B cell (primary cell): ENCODE measurements around the gene PIWIL1. TPM values are rescaled to one million over a fixed set of nuclear protein-coding genes. Genes with fewer than 3 reads are reported as not detected.

Source experiments
- ATAC-seq: fragments of 200-7000 bp; cut with Tn5 transposase; one replicate; pipeline ENCODE4 v1.10.0; 2021; ENCODE audit warnings: low read depth, mild to moderate bottlenecking, moderate number of reproducible peaks, moderate library complexity
- CTCF ChIA-PET: fragments of 350-600 bp; sonication (Branson Sonifier 250); formaldehyde crosslinking; loops from one replicate; lab custom pipeline; 2021; ENCODE audit warnings: antibody characterized with exemption, inconsistent platforms; lab: Charles Lee
- POLR2A ChIA-PET: fragments of 350-600 bp; sonication (Branson Sonifier 250); formaldehyde crosslinking; loops from one replicate; lab custom pipeline; 2021; ENCODE audit warnings: antibody characterized with exemption; lab: Charles Lee
- DNase-seq: peaks from one replicate; pipeline ENCODE4 v3.0.0; 2013
- H2AFZ ChIP-seq: 2 replicates; pipeline ENCODE4 v1.6.1; 2012; ENCODE audit warnings: mild to moderate bottlenecking, low read depth, low read length; ENCODE audit not compliant: insufficient read depth, poor library complexity, severe bottlenecking
- H3K27ac ChIP-seq, 2 donors: 1 replicate in 1 of 2; 2 replicates in 1 of 2; pipeline ENCODE4 v1.5.1; 2012 to 2013; ENCODE audit warnings: low read length in 2 of 2, mild to moderate bottlenecking in 2 of 2, moderate library complexity in 1 of 2
- H3K27me3 ChIP-seq, 4 experiments: fragments of 200-600 bp in 1 of 4; sonication (generic) in 1 of 4; replicated peaks in 1 of 4; 1 replicate in 2 of 4; 2 replicates in 2 of 4; pipeline versions ENCODE4 v1.6.1 to v1.7.0; 2013 to 2016; ENCODE audit warnings: low read length in 3 of 4, mild to moderate bottlenecking in 2 of 4, mixed read lengths in 1 of 4, moderate library complexity in 1 of 4; ENCODE audit not compliant: insufficient read depth in 4 of 4, control insufficient read depth in 3 of 4; ENCODE audit errors: control extremely low read depth in 1 of 4
- H3K36me3 ChIP-seq, 2 experiments: replicated peaks in 1 of 2; 1 replicate in 1 of 2; 2 replicates in 1 of 2; pipeline versions ENCODE4 v1.6.1 to v1.7.1; 2013; ENCODE audit warnings: low read length in 1 of 2; ENCODE audit not compliant: insufficient read depth in 2 of 2, control insufficient read depth in 1 of 2; ENCODE audit errors: control extremely low read depth in 1 of 2, extremely low read depth in 1 of 2
- H3K4me1 ChIP-seq, 2 donors: fragments of 200-600 bp in 1 of 2; sonication (generic) in 1 of 2; 1 replicate in 1 of 2; 2 replicates in 1 of 2; pipeline versions ENCODE4 v1.5.1 to v1.6.1; 2013 to 2017; ENCODE audit warnings: low read length in 2 of 2; ENCODE audit not compliant: control insufficient read depth in 2 of 2, insufficient read depth in 2 of 2
- H3K4me2 ChIP-seq: replicated peaks from 2 replicates; pipeline ENCODE3; 2012; ENCODE audit warnings: mild to moderate bottlenecking, low read depth, low read length; ENCODE audit not compliant: poor library complexity, severe bottlenecking
- H3K4me3 ChIP-seq, 5 experiments: fragments of 200-600 bp in 1 of 5; sonication (generic) in 1 of 5; 1 replicate in 3 of 5; 2 replicates in 2 of 5; pipeline versions ENCODE4 v1.5.1 to v1.7.0; 2011 to 2016; ENCODE audit warnings: low read length in 4 of 5, mild to moderate bottlenecking in 4 of 5, low read depth in 2 of 5, control low read depth in 1 of 5, moderate library complexity in 1 of 5; ENCODE audit not compliant: insufficient read depth in 1 of 5; ENCODE audit errors: control extremely low read depth in 1 of 5, extremely low read depth in 1 of 5
- H3K79me2 ChIP-seq: fragments of 200-600 bp; sonication (generic); one replicate; pipeline ENCODE4 v1.6.0; 2016; ENCODE audit warnings: low read length; ENCODE audit not compliant: control insufficient read depth, insufficient read depth
- H3K9ac ChIP-seq: fragments of 200-600 bp; sonication (generic); 2 replicates; pipeline ENCODE4 v1.6.1; 2017; ENCODE audit warnings: mild to moderate bottlenecking, low read length, moderate library complexity
- H3K9me3 ChIP-seq, 3 donors: one replicate each; pipeline versions ENCODE4 v1.6.1 to v1.7.1; 2013; ENCODE audit warnings: low read length in 2 of 3; ENCODE audit not compliant: control insufficient read depth in 2 of 3, insufficient read depth in 1 of 3; ENCODE audit errors: control extremely low read depth in 1 of 3
- H4K20me1 ChIP-seq: 2 replicates; pipeline ENCODE4 v1.6.0; 2012; ENCODE audit warnings: mild to moderate bottlenecking, low read length; ENCODE audit not compliant: insufficient read depth, control insufficient read depth, poor library complexity, severe bottlenecking
- H3K27ac Mint-ChIP-seq: one replicate; pipeline ENCODE4 v1.8.0; 2021; ENCODE audit warnings: mixed read lengths
- H3K27me3 Mint-ChIP-seq: one replicate; pipeline ENCODE4 v1.8.0; 2021; ENCODE audit warnings: mixed read lengths
- H3K4me1 Mint-ChIP-seq: one replicate; pipeline ENCODE4 v1.8.0; 2021; ENCODE audit warnings: mixed read lengths
- H3K4me3 Mint-ChIP-seq: one replicate; pipeline ENCODE4 v1.8.0; 2021; ENCODE audit warnings: mixed read lengths
- H3K9me3 Mint-ChIP-seq: one replicate; pipeline ENCODE4 v1.8.0; 2022; ENCODE audit warnings: mixed read lengths; ENCODE audit not compliant: insufficient read depth
- EZH2 ChIP-seq: IDR thresholded peaks from 2 replicates; pipeline ENCODE4 v1.6.1; 2012; ENCODE audit warnings: borderline replicate concordance, low read depth, mild to moderate bottlenecking, moderate library complexity, low read length; ENCODE audit not compliant: insufficient read depth, poor library complexity, severe bottlenecking
- WGBS: methylation state at CpG from one replicate; pipeline ENCODE4 v1.1.5; 2013; ENCODE audit warnings: missing lambda C conversion rate; ENCODE audit not compliant: insufficient coverage; 5-methylcytosine and 5-hydroxymethylcytosine counted together
- intact Hi-C: fragments of 100-400 bp; cut with micrococcal nuclease; formaldehyde crosslinking; loops from one replicate; pipeline ENCODE4 v1.10.0; 2022
- polyA minus RNA-seq: library from RNA; depleted of rRNA, polyadenylated mRNA; stranded (reverse); fragments of >200 nt; gene quantifications from 2 replicates; pipeline ENCODE4 v1.2.3, GENCODE V29; 2012
- polyA plus RNA-seq: library from polyadenylated mRNA; depleted of rRNA; stranded (reverse); fragments of >200 nt; gene quantifications from 2 replicates; pipeline ENCODE4 v1.2.3, GENCODE V29; 2012
- total RNA-seq, 2 donors: library from RNA; stranded (reverse); fragments of 120-200 nt in 1 of 2; gene quantifications; 1 replicate in 1 of 2; 2 replicates in 1 of 2; pipeline versions ENCODE4 v1.2.3 to v1.2.4, GENCODE V29; 2013 to 2022
- TF ChIP-seq, protein P1 (sequence below): fragments of 200-600 bp; IDR thresholded peaks from one replicate; pipeline ENCODE4 v1.8.0; 2022; ENCODE audit warnings: antibody characterized with exemption, mild to moderate bottlenecking

Gene PIWIL1
- total RNA-seq (not detected in 2 replicates), polyA plus RNA-seq (not detected in 2 replicates), polyA minus RNA-seq (not detected in 2 replicates)
- not detected for total RNA-seq (2013)

DNA sequence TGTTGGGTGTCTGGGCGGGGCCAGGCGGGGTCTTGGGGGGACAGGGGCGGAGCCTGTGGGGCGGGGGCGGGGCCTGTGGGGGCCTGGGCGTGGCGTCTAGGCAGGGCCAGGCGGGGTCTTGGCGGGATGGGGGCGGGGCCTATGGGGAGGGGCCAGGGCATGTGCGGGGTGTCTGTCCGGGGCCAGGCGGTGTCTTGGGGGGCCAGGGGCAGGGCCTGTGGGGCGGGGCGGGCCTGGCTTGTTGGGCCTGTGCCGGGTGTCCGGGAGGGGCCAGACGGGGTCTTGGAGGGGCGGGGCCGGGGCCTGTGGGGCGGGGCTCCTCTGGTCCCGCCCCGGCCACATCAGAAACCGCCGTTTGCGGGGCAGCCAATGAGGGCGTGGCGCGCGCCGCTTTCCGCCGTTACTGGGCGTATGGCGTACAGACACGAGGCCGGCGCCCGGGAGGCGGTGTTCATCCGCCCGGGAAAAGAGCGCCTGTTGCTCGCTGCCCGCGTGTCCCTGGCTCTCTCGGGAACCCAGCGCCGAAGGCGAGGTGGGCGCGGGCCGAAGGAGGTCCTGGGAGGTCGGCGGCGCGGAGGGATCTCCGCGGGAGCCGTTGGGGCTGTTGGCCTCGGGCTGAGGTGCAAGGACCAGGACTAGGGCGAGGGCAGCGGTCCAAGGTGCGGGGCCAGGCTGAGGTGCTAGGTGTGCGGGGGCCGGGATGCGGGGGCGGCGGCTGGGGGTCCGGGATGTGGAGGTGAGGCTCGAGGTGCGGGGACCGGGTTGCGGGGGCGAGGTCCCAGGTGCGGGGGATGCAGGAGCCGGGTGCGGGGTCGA, at the start of gene PIWIL1:
Gene PIWIL1 (plus strand): TSS at position 400 of the 816 bp plus-strand sequence. CDS start 4,705 bp downstream, outside the sequence.
- no peak within 1 kb of the TSS for H3K27ac ChIP-seq
- CTCF ChIA-PET = no interaction called here

DNA sequence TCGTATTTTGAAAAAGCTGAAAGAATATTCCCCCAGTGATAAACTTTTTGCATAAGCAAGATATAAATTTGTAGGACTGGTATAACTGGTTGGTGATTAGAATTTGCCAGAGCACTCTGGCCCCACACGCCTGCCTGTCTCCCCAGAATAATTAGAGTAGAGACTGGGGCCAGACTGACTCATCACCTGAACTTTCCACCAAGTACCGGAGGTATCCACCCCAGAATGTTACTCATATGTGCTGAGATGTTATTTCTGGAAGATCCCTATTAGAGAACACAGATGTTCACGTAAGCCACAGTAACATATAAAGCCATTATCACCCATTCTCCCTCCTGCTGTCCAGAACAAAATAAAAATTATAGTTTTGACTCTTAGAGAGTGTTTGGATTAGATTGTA, 49.5 kb upstream of the PIWIL1 start:
- no peaks in the 10 kb centered on the region for H3K79me2 ChIP-seq
- POLR2A ChIA-PET = no interaction called here

More for the DNA sequence above, at the start of gene PIWIL1:
- no peak for DNase-seq
- Mint-ChIP-seq H3K27me3 (peaks cover 15% of the 10 kb centered on the region), H3K4me3 (no peak within 1 kb of the TSS), H3K4me1 (no peaks in the 10 kb centered on the region), H3K9me3 (no peaks in the 10 kb centered on the region), H3K27ac (no peak within 1 kb of the TSS)
- TF ChIP-seq, protein P1, sequence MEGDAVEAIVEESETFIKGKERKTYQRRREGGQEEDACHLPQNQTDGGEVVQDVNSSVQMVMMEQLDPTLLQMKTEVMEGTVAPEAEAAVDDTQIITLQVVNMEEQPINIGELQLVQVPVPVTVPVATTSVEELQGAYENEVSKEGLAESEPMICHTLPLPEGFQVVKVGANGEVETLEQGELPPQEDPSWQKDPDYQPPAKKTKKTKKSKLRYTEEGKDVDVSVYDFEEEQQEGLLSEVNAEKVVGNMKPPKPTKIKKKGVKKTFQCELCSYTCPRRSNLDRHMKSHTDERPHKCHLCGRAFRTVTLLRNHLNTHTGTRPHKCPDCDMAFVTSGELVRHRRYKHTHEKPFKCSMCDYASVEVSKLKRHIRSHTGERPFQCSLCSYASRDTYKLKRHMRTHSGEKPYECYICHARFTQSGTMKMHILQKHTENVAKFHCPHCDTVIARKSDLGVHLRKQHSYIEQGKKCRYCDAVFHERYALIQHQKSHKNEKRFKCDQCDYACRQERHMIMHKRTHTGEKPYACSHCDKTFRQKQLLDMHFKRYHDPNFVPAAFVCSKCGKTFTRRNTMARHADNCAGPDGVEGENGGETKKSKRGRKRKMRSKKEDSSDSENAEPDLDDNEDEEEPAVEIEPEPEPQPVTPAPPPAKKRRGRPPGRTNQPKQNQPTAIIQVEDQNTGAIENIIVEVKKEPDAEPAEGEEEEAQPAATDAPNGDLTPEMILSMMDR = no peak
- no peak for TF ChIP-seq EZH2
- POLR2A ChIA-PET = no interaction called here
- ATAC-seq = no peak
- no peaks in the 10 kb centered on the region for H3K4me1 ChIP-seq
- no peak within 1 kb of the TSS for H3K4me3 ChIP-seq
- 70% methylated on average over 57 of the region's 79 CpGs for WGBS
- no peak within 1 kb of the TSS for H3K9ac ChIP-seq
- H3K4me2 ChIP-seq = no peak within 1 kb of the TSS
- H3K27me3 ChIP-seq = peaks cover 0 to 9% (median 0%) of the 10 kb centered on the region in 4 experiments
- H3K36me3 ChIP-seq = no peaks in the 10 kb centered on the region
- H3K79me2 ChIP-seq = no peaks in the 10 kb centered on the region
- H3K9me3 ChIP-seq = peaks cover 0 to 14% (median 0%) of the 10 kb centered on the region in 3 donors
- no peaks in the 10 kb centered on the region for H4K20me1 ChIP-seq
- H2AFZ ChIP-seq = no peak within 1 kb of the TSS
- intact Hi-C loops = no loop called here

More for the DNA sequence above, 49.5 kb upstream of the PIWIL1 start:
- Histone ChIP-seq H3K27ac (no peak overlapping the region), H3K4me2 (no peak overlapping the region), H2AFZ (no peak overlapping the region), H3K9me3 (peaks cover 0 to 24% (median 0%) of the 10 kb centered on the region in 3 donors), H4K20me1 (no peaks in the 10 kb centered on the region), H3K27me3 (no peaks in the 10 kb centered on the region), H3K4me3 (no peak overlapping the region), H3K9ac (no peak overlapping the region), H3K4me1 (no peaks in the 10 kb centered on the region), H3K36me3 (no peaks in the 10 kb centered on the region)
- Mint-ChIP-seq H3K27me3 (peaks cover 3% of the 10 kb centered on the region), H3K4me3 (no peak overlapping the region), H3K27ac (no peak overlapping the region), H3K9me3 (peaks cover 13% of the 10 kb centered on the region), H3K4me1 (no peaks in the 10 kb centered on the region)
- TF ChIP-seq EZH2 = no peak
- TF ChIP-seq, protein P1 = no peak
- 100% methylated on average over 1 of the region's 4 CpGs for WGBS
- CTCF ChIA-PET = no interaction called here
- intact Hi-C loops = no loop called here
- ATAC-seq = no peak
- no peak for DNase-seq
